Measurements from ENCODE around the gene EPS15. TPM values are rescaled to one million over a fixed set of nuclear protein-coding genes. Genes with fewer than 3 reads are reported as not detected.

The EPS15 gene
- total RNA-seq, 1 experiment from 2014 or later: 48.7 TPM

DNA sequence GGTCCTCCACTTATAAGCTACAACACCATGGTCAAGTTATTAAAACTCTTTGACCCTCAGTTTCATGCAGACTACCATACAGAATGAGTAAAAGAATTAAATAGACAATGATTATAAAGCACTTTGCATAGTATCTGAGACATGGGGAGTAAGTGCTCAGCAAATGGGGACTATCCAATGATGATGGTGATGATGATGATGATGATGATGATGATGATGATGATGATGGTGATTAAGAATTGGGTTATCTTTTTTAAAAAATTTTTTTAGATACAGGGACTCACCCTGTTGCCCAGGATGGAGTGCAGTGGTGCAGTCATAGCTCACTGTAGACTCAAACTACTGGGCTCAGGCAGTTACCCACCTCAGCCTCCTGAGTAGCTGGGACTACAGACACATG, 8.1 kb upstream of the EPS15 start:
- intact Hi-C loops (cut with micrococcal nuclease): no loop called here
- H3K4me3 Mint-ChIP-seq (ENCODE audit: unreplicated experiment): no peak overlapping the region
- no peak for DNase-seq (ENCODE audit: unreplicated experiment)
- H3K36me3 Mint-ChIP-seq (ENCODE audit: insufficient read depth, unreplicated experiment): no peaks in the 10 kb centered on the region
- H3K9me3 Mint-ChIP-seq (ENCODE audit: unreplicated experiment): no peaks in the 10 kb centered on the region
- ChIA-PET CTCF (interaction anchor here (1.5 kb wide), 1 partner anchor 10 kb away, joined by 3 read pairs; no protein-coding TSS in a partner anchor), POLR2A (interaction anchor here (0.6 kb wide), 1 partner anchor 89 kb away, joined by 3 read pairs; no protein-coding TSS in a partner anchor)
- no peak overlapping the region for H3K27ac Mint-ChIP-seq (ENCODE audit: low read depth, unreplicated experiment)
- TF ChIP-seq, protein P1, sequence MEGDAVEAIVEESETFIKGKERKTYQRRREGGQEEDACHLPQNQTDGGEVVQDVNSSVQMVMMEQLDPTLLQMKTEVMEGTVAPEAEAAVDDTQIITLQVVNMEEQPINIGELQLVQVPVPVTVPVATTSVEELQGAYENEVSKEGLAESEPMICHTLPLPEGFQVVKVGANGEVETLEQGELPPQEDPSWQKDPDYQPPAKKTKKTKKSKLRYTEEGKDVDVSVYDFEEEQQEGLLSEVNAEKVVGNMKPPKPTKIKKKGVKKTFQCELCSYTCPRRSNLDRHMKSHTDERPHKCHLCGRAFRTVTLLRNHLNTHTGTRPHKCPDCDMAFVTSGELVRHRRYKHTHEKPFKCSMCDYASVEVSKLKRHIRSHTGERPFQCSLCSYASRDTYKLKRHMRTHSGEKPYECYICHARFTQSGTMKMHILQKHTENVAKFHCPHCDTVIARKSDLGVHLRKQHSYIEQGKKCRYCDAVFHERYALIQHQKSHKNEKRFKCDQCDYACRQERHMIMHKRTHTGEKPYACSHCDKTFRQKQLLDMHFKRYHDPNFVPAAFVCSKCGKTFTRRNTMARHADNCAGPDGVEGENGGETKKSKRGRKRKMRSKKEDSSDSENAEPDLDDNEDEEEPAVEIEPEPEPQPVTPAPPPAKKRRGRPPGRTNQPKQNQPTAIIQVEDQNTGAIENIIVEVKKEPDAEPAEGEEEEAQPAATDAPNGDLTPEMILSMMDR (IDR thresholded peaks at IDR 0.05; ENCODE audit: unreplicated experiment): no peak
- no peaks in the 10 kb centered on the region for H3K27me3 Mint-ChIP-seq (ENCODE audit: insufficient read depth, unreplicated experiment)
- no TSS peak for BruUV-seq (replicated peaks)
- no peaks in the 10 kb centered on the region for H3K4me1 Mint-ChIP-seq (ENCODE audit: insufficient read depth, unreplicated experiment)

GRCh38 chr1:51526248-51526647, 7.2 kb upstream of the EPS15 start:
- no peaks in the 10 kb centered on the region for H3K27me3 Mint-ChIP-seq (ENCODE audit: insufficient read depth, unreplicated experiment)
- intact Hi-C loops (cut with micrococcal nuclease): no loop called here
- H3K4me1 Mint-ChIP-seq (ENCODE audit: insufficient read depth, unreplicated experiment): no peaks in the 10 kb centered on the region
- ChIA-PET CTCF (interaction anchor here (0.5 to 1.5 kb wide), 3 partner anchors 11 to 227 kb away, joined by 3 to 6 read pairs (median 3); no protein-coding TSS in a partner anchor), POLR2A (no interaction called here)
- H3K27ac Mint-ChIP-seq (ENCODE audit: low read depth, unreplicated experiment): no peak overlapping the region
- TF ChIP-seq, protein P1 (IDR thresholded peaks at IDR 0.05; ENCODE audit: unreplicated experiment): no peak
- no peaks in the 10 kb centered on the region for H3K36me3 Mint-ChIP-seq (ENCODE audit: insufficient read depth, unreplicated experiment)
- no peak for DNase-seq (ENCODE audit: unreplicated experiment)
- no peak overlapping the region for H3K4me3 Mint-ChIP-seq (ENCODE audit: unreplicated experiment)
- no peaks in the 10 kb centered on the region for H3K9me3 Mint-ChIP-seq (ENCODE audit: unreplicated experiment)
- no TSS peak for BruUV-seq (replicated peaks)

DNA sequence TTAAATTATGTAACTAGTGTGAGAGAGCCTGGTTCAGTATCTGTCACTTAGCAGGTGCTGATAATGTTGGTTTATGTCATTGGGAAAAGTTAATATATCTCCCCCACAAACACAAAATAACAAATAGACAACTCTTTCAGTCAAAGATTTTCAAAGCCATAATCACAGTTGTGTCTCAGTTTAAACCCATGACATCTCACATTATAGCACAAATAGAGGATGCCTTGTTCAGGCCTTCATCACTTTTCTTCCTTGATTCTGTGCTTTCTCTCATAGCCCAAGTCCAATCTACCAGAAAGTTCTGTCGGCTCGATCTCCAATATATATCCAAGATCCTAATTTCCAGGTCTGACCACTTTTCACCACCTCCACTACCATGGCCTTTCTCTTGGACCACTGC, 6.2 kb upstream of the EPS15 start:
- no peak overlapping the region for H3K27ac Mint-ChIP-seq (ENCODE audit: low read depth, unreplicated experiment)
- DNase-seq (ENCODE audit: unreplicated experiment): no peak
- H3K36me3 Mint-ChIP-seq (ENCODE audit: insufficient read depth, unreplicated experiment): no peaks in the 10 kb centered on the region
- H3K4me3 Mint-ChIP-seq (ENCODE audit: unreplicated experiment): no peak overlapping the region
- ChIA-PET POLR2A (interaction anchor here (1.3 kb wide), 1 partner anchor 16 kb away, joined by 3 read pairs; no protein-coding TSS in a partner anchor), CTCF (no interaction called here)
- TF ChIP-seq, protein P1 (IDR thresholded peaks at IDR 0.05; ENCODE audit: unreplicated experiment): no peak
- H3K27me3 Mint-ChIP-seq (ENCODE audit: insufficient read depth, unreplicated experiment): no peaks in the 10 kb centered on the region
- intact Hi-C loops (cut with micrococcal nuclease): no loop called here
- H3K4me1 Mint-ChIP-seq (ENCODE audit: insufficient read depth, unreplicated experiment): no peaks in the 10 kb centered on the region
- no TSS peak for BruUV-seq (replicated peaks)
- H3K9me3 Mint-ChIP-seq (ENCODE audit: unreplicated experiment): no peaks in the 10 kb centered on the region

GRCh38 chr1:51524817-51525216, 5.8 kb upstream of the EPS15 start:
- no peaks in the 10 kb centered on the region for H3K4me1 Mint-ChIP-seq (ENCODE audit: insufficient read depth, unreplicated experiment)
- H3K4me3 Mint-ChIP-seq (ENCODE audit: unreplicated experiment): no peak overlapping the region
- DNase-seq (ENCODE audit: unreplicated experiment): no peak
- intact Hi-C loops (cut with micrococcal nuclease): no loop called here
- no TSS peak for BruUV-seq (replicated peaks)
- H3K27me3 Mint-ChIP-seq (ENCODE audit: insufficient read depth, unreplicated experiment): no peaks in the 10 kb centered on the region
- H3K9me3 Mint-ChIP-seq (ENCODE audit: unreplicated experiment): no peaks in the 10 kb centered on the region
- CTCF ChIA-PET: interaction anchor here (0.8 kb wide), 1 partner anchor 244 kb away, joined by 4 read pairs; no protein-coding TSS in a partner anchor
- no peak overlapping the region for H3K27ac Mint-ChIP-seq (ENCODE audit: low read depth, unreplicated experiment)
- H3K36me3 Mint-ChIP-seq (ENCODE audit: insufficient read depth, unreplicated experiment): no peaks in the 10 kb centered on the region
- TF ChIP-seq, protein P1 (IDR thresholded peaks at IDR 0.05; ENCODE audit: unreplicated experiment): no peak
- POLR2A ChIA-PET: interaction anchor here (0.6 to 1.3 kb wide), 2 partner anchors 11 to 15 kb away, joined by 3 read pairs; no protein-coding TSS in a partner anchor

Measured in MCF 10A (cell line).